Ovary (tissue), 3 donors: ENCODE measurements around the gene ZNF565.

Source experiments
- CTCF ChIP-seq, 3 donors: fragments of 450-650 bp in 2 of 3; fragments of 200-600 bp in 1 of 3; IDR thresholded peaks; one replicate each; pipeline versions ENCODE4 v1.5.1 to v1.8.0; 2016 to 2022; ENCODE audit warnings: antibody characterized with exemption in 3 of 3, mild to moderate bottlenecking in 1 of 3
- EP300 ChIP-seq: sonication (generic); formaldehyde crosslinking; IDR thresholded peaks from one replicate; pipeline ENCODE4 v1.6.1; 2017; ENCODE audit warnings: antibody characterized with exemption
- POLR2A ChIP-seq: fragments of 450-650 bp; IDR thresholded peaks from one replicate; pipeline ENCODE4 v1.6.1; 2017; ENCODE audit warnings: antibody characterized with exemption, mild to moderate bottlenecking, moderate library complexity
- donor health status: DM: no; HTN: no; CAD: no.

GRCh38 chr19:36163813-36164212 lies 50.7 kb downstream of the ZNF565 start:
- no peak for TF ChIP-seq POLR2A
- no peak for TF ChIP-seq CTCF (IDR thresholded peaks at IDR 0.05)
- no peak for TF ChIP-seq EP300
